ENCODE data around the gene IFI27. TPM values are rescaled to one million over a fixed set of nuclear protein-coding genes. Genes with fewer than 3 reads are reported as not detected.
"Not testable (repeated sequence)": the region's sequence is repeated elsewhere in the genome, so short reads cannot be mapped to it uniquely, and the experiment has no call there.

IFI27 gene
- 100 to 1,000 TPM; 140 to 229 TPM for total RNA-seq

- H3K27ac ChIP-seq: peak within 1 kb of the TSS; percentile 83 to 92
- H3K9me3 ChIP-seq: no peaks in the 10 kb centered on the region
- H3K27me3 ChIP-seq: no peaks in the 10 kb centered on the region
- peak within 1 kb of the TSS; percentile 43 to 55 for H3K4me3 ChIP-seq
- no peaks in the 10 kb centered on the region for H3K36me3 ChIP-seq
- peaks cover 0 to 48% of the 10 kb centered on the region in 2 donors for H3K4me1 ChIP-seq
- DNase-seq (ENCODE audit: low spot score): peak; percentile 87
- TF ChIP-seq, protein P1, sequence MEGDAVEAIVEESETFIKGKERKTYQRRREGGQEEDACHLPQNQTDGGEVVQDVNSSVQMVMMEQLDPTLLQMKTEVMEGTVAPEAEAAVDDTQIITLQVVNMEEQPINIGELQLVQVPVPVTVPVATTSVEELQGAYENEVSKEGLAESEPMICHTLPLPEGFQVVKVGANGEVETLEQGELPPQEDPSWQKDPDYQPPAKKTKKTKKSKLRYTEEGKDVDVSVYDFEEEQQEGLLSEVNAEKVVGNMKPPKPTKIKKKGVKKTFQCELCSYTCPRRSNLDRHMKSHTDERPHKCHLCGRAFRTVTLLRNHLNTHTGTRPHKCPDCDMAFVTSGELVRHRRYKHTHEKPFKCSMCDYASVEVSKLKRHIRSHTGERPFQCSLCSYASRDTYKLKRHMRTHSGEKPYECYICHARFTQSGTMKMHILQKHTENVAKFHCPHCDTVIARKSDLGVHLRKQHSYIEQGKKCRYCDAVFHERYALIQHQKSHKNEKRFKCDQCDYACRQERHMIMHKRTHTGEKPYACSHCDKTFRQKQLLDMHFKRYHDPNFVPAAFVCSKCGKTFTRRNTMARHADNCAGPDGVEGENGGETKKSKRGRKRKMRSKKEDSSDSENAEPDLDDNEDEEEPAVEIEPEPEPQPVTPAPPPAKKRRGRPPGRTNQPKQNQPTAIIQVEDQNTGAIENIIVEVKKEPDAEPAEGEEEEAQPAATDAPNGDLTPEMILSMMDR (IDR thresholded peaks at IDR 0.05): no peak
Measured at GRCh38 chr14:94110552-94111181, at the start of gene IFI27. Gene IFI27, plus strand, starts transcription at chr14:94110736.

DNA sequence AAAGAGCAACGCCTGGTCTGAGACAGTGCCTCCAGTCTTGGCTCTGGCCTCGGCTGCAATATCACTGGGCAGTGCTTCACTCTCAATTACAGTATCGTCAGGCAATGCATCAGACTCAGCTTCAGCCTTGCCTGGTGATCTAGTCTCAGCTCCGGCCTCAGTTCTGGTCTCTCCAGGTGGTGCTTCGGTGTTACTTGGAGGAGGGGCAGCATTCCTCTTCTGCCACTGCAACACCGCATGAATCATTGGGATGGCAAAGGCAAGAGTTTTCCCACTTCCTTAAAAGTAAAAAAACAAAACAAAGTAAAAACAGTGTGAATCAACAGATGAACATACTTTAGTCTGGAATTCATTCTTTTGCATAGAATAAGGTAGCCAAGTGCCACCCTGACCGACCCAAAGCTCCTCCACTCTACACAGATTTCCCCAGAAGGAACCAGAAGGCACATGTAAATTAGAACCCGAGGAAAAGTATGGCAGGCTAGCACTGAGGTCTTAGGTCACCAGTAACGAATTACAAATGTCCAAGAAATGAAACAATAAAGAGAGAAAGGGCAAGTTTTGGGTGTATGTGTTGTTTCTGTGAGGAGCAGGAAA lies 48.1 kb upstream of the IFI27 start:
- no peaks in the 10 kb centered on the region for H3K27me3 ChIP-seq
- no peak overlapping the region for H3K27ac ChIP-seq
- TF ChIP-seq, protein P1 (IDR thresholded peaks at IDR 0.05): no peak
- no peak overlapping the region for H3K4me3 ChIP-seq
- DNase-seq (ENCODE audit: low spot score): no peak
- no peaks in the 10 kb centered on the region for H3K9me3 ChIP-seq
- H3K36me3 ChIP-seq: peaks cover 53% of the 10 kb centered on the region
- H3K4me1 ChIP-seq: peaks cover 0 to 37% of the 10 kb centered on the region in 2 donors

DNA sequence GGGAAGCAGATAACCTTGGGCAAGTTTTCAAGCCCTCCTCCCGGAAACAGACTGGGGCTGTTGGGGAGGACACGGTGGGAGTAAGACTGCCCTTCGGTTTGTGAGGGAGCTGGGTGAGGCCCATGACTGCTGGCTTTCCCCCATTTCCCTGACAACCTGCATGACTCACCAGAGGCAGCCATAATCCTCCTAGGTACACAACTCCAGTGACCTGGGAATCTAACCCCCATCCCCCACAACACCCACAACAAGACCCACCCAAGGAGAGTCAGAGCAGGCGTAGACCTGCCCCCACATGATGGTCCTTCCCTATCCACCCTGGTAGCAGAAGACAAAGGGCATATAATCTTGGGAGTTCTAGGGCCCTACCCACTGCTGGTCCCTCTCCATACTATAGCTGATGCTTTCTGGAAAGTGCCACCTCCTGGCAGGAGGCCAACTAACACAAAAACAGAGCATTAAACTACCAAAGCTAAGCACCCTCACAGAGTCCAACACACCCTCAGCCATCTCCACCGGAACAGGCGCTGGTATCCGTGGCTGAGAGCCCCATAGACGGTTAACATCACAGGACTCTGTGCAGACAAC lies 44.4 kb upstream of the IFI27 start:
- peaks cover 15% of the 10 kb centered on the region for H3K36me3 ChIP-seq
- peaks cover 0 to 33% of the 10 kb centered on the region in 2 donors for H3K4me1 ChIP-seq
- TF ChIP-seq, protein P1 (IDR thresholded peaks at IDR 0.05): no peak
- H3K27ac ChIP-seq: no peak overlapping the region
- H3K9me3 ChIP-seq: no peaks in the 10 kb centered on the region
- no peak for DNase-seq (ENCODE audit: low spot score)
- H3K27me3 ChIP-seq: no peaks in the 10 kb centered on the region
- H3K4me3 ChIP-seq: no peak overlapping the region

DNA sequence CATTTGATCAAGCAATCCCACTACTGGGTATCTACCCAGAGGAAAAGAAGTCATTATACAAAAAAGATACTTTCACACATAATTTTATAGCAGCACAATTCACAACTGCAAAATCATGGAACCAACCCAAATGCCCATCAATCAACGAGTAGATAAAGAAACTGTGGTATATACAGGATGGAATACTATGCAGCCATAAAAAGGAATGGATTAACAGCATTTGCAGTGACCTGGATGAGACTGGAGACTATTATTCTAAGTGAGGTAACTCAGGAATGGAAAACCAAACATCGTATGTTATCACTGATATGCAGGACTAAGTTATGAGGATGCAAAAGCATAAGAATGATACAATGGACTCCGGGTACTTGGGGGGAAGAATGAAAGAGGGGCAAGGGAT lies 38.5 kb upstream of the IFI27 start:
- not testable (repeated sequence) for H3K27ac ChIP-seq; H3K4me3 ChIP-seq; DNase-seq (ENCODE audit: low spot score); H3K36me3 ChIP-seq; H3K27me3 ChIP-seq
- H3K4me1 ChIP-seq: peaks cover 0 to 18% of the 10 kb centered on the region in 2 donors
- peaks cover 5 to 15% of the 10 kb centered on the region in 2 donors for H3K9me3 ChIP-seq

DNA sequence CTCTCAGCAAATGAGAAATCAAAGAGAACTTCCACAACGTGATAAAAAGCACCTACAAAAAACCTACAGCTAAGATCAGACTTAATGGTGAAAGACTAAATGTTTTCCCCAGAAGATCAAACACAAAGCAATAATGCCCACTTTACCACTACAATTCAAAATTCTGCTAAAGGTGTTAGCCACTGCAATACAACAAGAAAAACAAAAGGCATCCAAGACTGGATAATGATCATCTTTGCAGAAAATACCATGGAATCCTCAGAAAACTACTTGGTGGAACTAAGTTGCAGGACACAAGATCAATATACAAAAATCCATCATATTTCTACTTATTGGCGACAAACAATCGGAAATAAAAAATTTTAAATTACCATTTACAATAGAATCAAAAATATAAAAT lies 36.0 kb upstream of the IFI27 start:
- H3K36me3 ChIP-seq: peaks cover 18% of the 10 kb centered on the region
- no peak for DNase-seq (ENCODE audit: low spot score)
- H3K4me1 ChIP-seq: peaks cover 0 to 36% of the 10 kb centered on the region in 2 donors
- no peaks in the 10 kb centered on the region for H3K27me3 ChIP-seq
- no peak overlapping the region for H3K27ac ChIP-seq
- TF ChIP-seq, protein P1 (IDR thresholded peaks at IDR 0.05): no peak
- peaks cover 5 to 15% of the 10 kb centered on the region in 2 donors for H3K9me3 ChIP-seq
- no peak overlapping the region for H3K4me3 ChIP-seq

- no peak for DNase-seq (ENCODE audit: low spot score)
- Histone ChIP-seq H3K36me3 (peaks cover 18% of the 10 kb centered on the region), H3K27ac (no peak overlapping the region), H3K4me3 (no peak overlapping the region), H3K27me3 (no peaks in the 10 kb centered on the region), H3K4me1 (peaks cover 0 to 41% of the 10 kb centered on the region in 2 donors), H3K9me3 (peaks cover 5 to 15% of the 10 kb centered on the region in 2 donors)
- TF ChIP-seq, protein P1 (IDR thresholded peaks at IDR 0.05): no peak
Measured at GRCh38 chr14:94075008-94075407, 35.5 kb upstream of the IFI27 start.

All from right atrium auricular region (tissue), 2 donors.